IMR-90 (cell line): Measurements from ENCODE around the gene GPC5. TPM values are rescaled to one million over a fixed set of nuclear protein-coding genes. Genes with fewer than 3 reads are reported as not detected.

Experiments
- ATAC-seq: fragments of 200-7000 bp; cut with Tn5 transposase; 2 replicates; pipeline ENCODE4 v1.9.1; 2020; ENCODE audit warnings: low read depth, mild to moderate bottlenecking, moderate library complexity
- BruUV-seq: library from RNA; stranded (reverse); fragments of 400-500 nt; replicated peaks from 2 replicates; lab custom pipeline; 2021; lab: Mats Ljungman, UMichigan
- CTCF ChIA-PET: fragments of 300-600 bp; formaldehyde crosslinking; extraction: SDS; loops from one replicate; lab custom pipeline; 2021; ENCODE audit warnings: antibody characterized with exemption; lab: Yijun Ruan, JAX
- POLR2A ChIA-PET: fragments of 300-600 bp; sonication (Branson Sonifier 250); formaldehyde crosslinking; loops from one replicate; lab custom pipeline; 2022; ENCODE audit warnings: antibody characterized with exemption; ENCODE audit not compliant: unreplicated experiment; lab: Charles Lee
- DNase-seq: peaks from one replicate; pipeline ENCODE4 v3.0.0; 2013
- H2AFZ ChIP-seq: replicated peaks from 2 replicates; pipeline ENCODE3; 2013; ENCODE audit warnings: low read length, mild to moderate bottlenecking; ENCODE audit not compliant: poor library complexity
- H2AK5ac ChIP-seq: 2 replicates; pipeline ENCODE4 v1.6.1; 2013; ENCODE audit warnings: low read depth, low read length, inconsistent platforms
- H2AK9ac ChIP-seq: replicated peaks from 2 replicates; pipeline ENCODE3; 2013; ENCODE audit warnings: mild to moderate bottlenecking, low read depth, low read length, moderate library complexity; ENCODE audit not compliant: poor library complexity
- H2BK120ac ChIP-seq: 2 replicates; pipeline ENCODE4 v1.6.1; 2013; ENCODE audit warnings: low read depth, low read length, inconsistent platforms
- H2BK15ac ChIP-seq: 3 replicates; pipeline ENCODE4 v1.6.1; 2013; ENCODE audit warnings: low read depth, low read length, inconsistent platforms
- H2BK20ac ChIP-seq: 2 replicates; pipeline ENCODE4 v1.6.1; 2013; ENCODE audit warnings: low read depth, mild to moderate bottlenecking, inconsistent platforms, low read length, moderate library complexity
- H2BK5ac ChIP-seq: 2 replicates; pipeline ENCODE4 v1.6.1; 2013; ENCODE audit warnings: mild to moderate bottlenecking, low read depth, low read length, inconsistent platforms; ENCODE audit not compliant: poor library complexity, severe bottlenecking
- H3K14ac ChIP-seq: replicated peaks from 2 replicates; pipeline ENCODE4 v1.6.1; 2013; ENCODE audit warnings: low read depth, low read length, inconsistent platforms
- H3K18ac ChIP-seq: 2 replicates; pipeline ENCODE4 v1.6.1; 2013; ENCODE audit warnings: low read depth, low read length, control low read depth
- H3K23ac ChIP-seq: 2 replicates; pipeline ENCODE4 v1.6.1; 2013; ENCODE audit warnings: low read depth, low read length, inconsistent platforms
- H3K27ac ChIP-seq: 2 replicates; pipeline ENCODE4 v1.5.1; 2013; ENCODE audit warnings: mild to moderate bottlenecking, control low read depth, low read length; ENCODE audit not compliant: insufficient read depth
- H3K27me3 ChIP-seq: 2 replicates; pipeline ENCODE4 v1.6.1; 2013; ENCODE audit warnings: low read length; ENCODE audit not compliant: control insufficient read depth, insufficient read depth
- H3K36me3 ChIP-seq: 2 replicates; pipeline ENCODE4 v1.6.1; 2013; ENCODE audit warnings: low read length, mixed read lengths; ENCODE audit not compliant: control insufficient read depth, insufficient read depth
- H3K4ac ChIP-seq: 2 replicates; pipeline ENCODE4 v1.6.1; 2013; ENCODE audit warnings: low read depth, low read length, inconsistent platforms
- H3K4me1 ChIP-seq: 2 replicates; pipeline ENCODE4 v1.6.1; 2013; ENCODE audit warnings: low read length, mixed read lengths; ENCODE audit not compliant: control insufficient read depth, insufficient read depth
- H3K4me2 ChIP-seq: 2 replicates; pipeline ENCODE4 v1.6.1; 2013; ENCODE audit warnings: low read depth, mild to moderate bottlenecking, control low read depth, low read length, moderate library complexity
- H3K4me3 ChIP-seq: 2 replicates; pipeline ENCODE4 v1.5.1; 2013; ENCODE audit warnings: low read depth, mild to moderate bottlenecking, control low read depth, low read length, moderate library complexity; ENCODE audit not compliant: insufficient read depth
- H3K56ac ChIP-seq: 2 replicates; pipeline ENCODE4 v1.6.1; 2013; ENCODE audit warnings: low read length, inconsistent platforms; ENCODE audit not compliant: insufficient read depth; ENCODE audit errors: extremely low read depth
- H3K79me1 ChIP-seq, 2 experiments: 2 replicates each; pipeline ENCODE4 v1.6.1; 2013; ENCODE audit warnings: low read length in 2 of 2, inconsistent platforms in 1 of 2, low read depth in 1 of 2
- H3K9ac ChIP-seq: 2 replicates; pipeline ENCODE4 v1.6.1; 2013; ENCODE audit warnings: low read depth, low read length, control low read depth
- H3K9me1 ChIP-seq: 2 replicates; pipeline ENCODE4 v1.6.1; 2013; ENCODE audit warnings: low read length, inconsistent platforms; ENCODE audit not compliant: insufficient read depth
- H3K9me3 ChIP-seq: 2 replicates; pipeline ENCODE4 v1.6.1; 2013; ENCODE audit warnings: low read length; ENCODE audit not compliant: control insufficient read depth, insufficient read depth
- H4K20me1 ChIP-seq: 2 replicates; pipeline ENCODE4 v1.6.1; 2013; ENCODE audit warnings: low read length, inconsistent platforms; ENCODE audit not compliant: insufficient read depth
- H4K5ac ChIP-seq: 2 replicates; pipeline ENCODE4 v1.6.1; 2013; ENCODE audit warnings: mild to moderate bottlenecking, low read depth, low read length, control low read depth
- H4K8ac ChIP-seq, 2 experiments: 2 replicates each; pipeline ENCODE4 v1.6.1; 2013; ENCODE audit warnings: low read depth in 2 of 2, low read length in 2 of 2, control low read depth in 1 of 2, inconsistent platforms in 1 of 2
- H4K91ac ChIP-seq: 2 replicates; pipeline ENCODE4 v1.6.1; 2013; ENCODE audit warnings: low read depth, low read length, inconsistent platforms; ENCODE audit not compliant: insufficient read depth
- BHLHE40 ChIP-seq: fragments of 150-350 bp; IDR thresholded peaks from 2 replicates; pipeline ENCODE4 v1.6.1; 2016; ENCODE audit warnings: mild to moderate bottlenecking, low read depth, low read length
- CEBPB ChIP-seq: IDR thresholded peaks from 2 replicates; pipeline ENCODE4 v1.6.1; 2012; ENCODE audit warnings: low read depth, low read length, improper control_type of control experiment
- CHD1 ChIP-seq: IDR thresholded peaks from 2 replicates; pipeline ENCODE4 v1.6.1; 2012; ENCODE audit warnings: low read depth, low read length, improper control_type of control experiment
- CTCF ChIP-seq: conservative IDR thresholded peaks from 2 replicates; pipeline ENCODE4 v1.5.1; 2012; ENCODE audit warnings: mild to moderate bottlenecking, low read depth, low read length, improper control_type of control experiment
- ELK1 ChIP-seq: fragments of 150-350 bp; IDR thresholded peaks from 2 replicates; pipeline ENCODE4 v1.6.1; 2016; ENCODE audit warnings: low read depth, mild to moderate bottlenecking, low read length, moderate library complexity, borderline replicate concordance
- FOS ChIP-seq: fragments of 150-350 bp; IDR thresholded peaks from 2 replicates; pipeline ENCODE4 v1.6.1; 2016; ENCODE audit warnings: low read depth, low read length
- MAFK ChIP-seq: IDR thresholded peaks from 2 replicates; pipeline ENCODE4 v1.6.1; 2012; ENCODE audit warnings: low read depth, low read length, improper control_type of control experiment
- MAZ ChIP-seq: IDR thresholded peaks from 2 replicates; pipeline ENCODE4 v1.6.1; 2012; ENCODE audit warnings: low read depth, mild to moderate bottlenecking, low read length, improper control_type of control experiment, moderate library complexity, borderline replicate concordance
- MXI1 ChIP-seq: IDR thresholded peaks from 2 replicates; pipeline ENCODE4 v1.6.1; 2012; ENCODE audit warnings: low read depth, mild to moderate bottlenecking, low read length, moderate library complexity, borderline replicate concordance
- NFE2L2 ChIP-seq: fragments of 150-350 bp; IDR thresholded peaks from 2 replicates; pipeline ENCODE4 v1.6.1; 2016; ENCODE audit warnings: low read depth, mild to moderate bottlenecking, low read length
- POLR2A ChIP-seq: IDR thresholded peaks from 2 replicates; pipeline ENCODE4 v1.6.1; 2012; ENCODE audit warnings: mild to moderate bottlenecking, low read depth, low read length
- RAD21 ChIP-seq: IDR thresholded peaks from 2 replicates; pipeline ENCODE4 v1.6.1; 2012; ENCODE audit warnings: low read length, improper control_type of control experiment
- RCOR1 ChIP-seq: IDR thresholded peaks from 2 replicates; pipeline ENCODE4 v1.6.1; 2012; ENCODE audit warnings: mild to moderate bottlenecking, low read length, improper control_type of control experiment; ENCODE audit not compliant: insufficient replicate concordance
- RFX5 ChIP-seq: IDR thresholded peaks from 2 replicates; pipeline ENCODE4 v1.8.0; 2012; ENCODE audit warnings: low read depth, mild to moderate bottlenecking, low read length, moderate library complexity
- SMC3 ChIP-seq: fragments of 150-350 bp; IDR thresholded peaks from 2 replicates; pipeline ENCODE4 v1.6.1; 2016; ENCODE audit warnings: low read depth, mild to moderate bottlenecking, antibody characterized with exemption, low read length, moderate library complexity
- USF2 ChIP-seq: fragments of 150-350 bp; IDR thresholded peaks from 2 replicates; pipeline ENCODE4 v1.6.1; 2017; ENCODE audit warnings: mild to moderate bottlenecking, antibody characterized with exemption, low read length, low read depth
- WGBS, 2 experiments: methylation state at CpG; one replicate each; pipeline versions ENCODE4 v1.1.5 to v1.1.7; 2013; ENCODE audit warnings: missing lambda C conversion rate in 2 of 2; ENCODE audit not compliant: insufficient read length in 1 of 2; ENCODE audit errors: extremely low coverage in 2 of 2; 5-methylcytosine and 5-hydroxymethylcytosine counted together
- dilution Hi-C: fragments of 300-500 bp; cut with HindIII; formaldehyde crosslinking; loops from one replicate; pipeline ENCODE4 v1.14.3; 2018; ENCODE audit warnings: low sequenced_read_pairs; ENCODE audit not compliant: unreplicated experiment
- in situ Hi-C: fragments of 300-500 bp; cut with MboI; formaldehyde crosslinking; loops from 3 replicates; pipeline ENCODE4 v1.14.3; 2019; ENCODE audit warnings: low sequenced_read_pairs, inconsistent platforms, mixed read lengths
- intact Hi-C: fragments of 100-400 bp; cut with micrococcal nuclease; formaldehyde crosslinking; loops from 2 replicates; pipeline ENCODE4 v1.10.0; 2022
- polyA plus RNA-seq, 3 experiments: library from polyadenylated mRNA; depleted of rRNA; stranded (reverse); fragments of >200 nt; gene quantifications; 2 replicates each; pipeline ENCODE4 v1.2.3, GENCODE V29; 2012; ENCODE audit warnings: low replicate concordance in 1 of 3
- total RNA-seq: library from RNA; depleted of rRNA; stranded (reverse); fragments of >200 nt; gene quantifications from 2 replicates; pipeline ENCODE4 v1.2.3, GENCODE V29; 2012

The GPC5 gene
- total and polyA plus RNA-seq, 2 of the 4 experiments (the other 2 are of a cell fraction): 0.94 to 1.8 TPM

GRCh38 chr13:92825938-92826596 lies 1427.6 kb downstream of the GPC5 start:
- no CpG with 5 or more reads among the region's 5 CpGs for WGBS, 2 experiments
- CTCF ChIA-PET: no interaction called here
- H3K18ac ChIP-seq: no peak overlapping the region
- no peaks in the 10 kb centered on the region for H3K79me1 ChIP-seq
- no TSS peak for BruUV-seq
- DNase-seq: no peak
- H2BK5ac ChIP-seq: no peak overlapping the region
- H3K14ac ChIP-seq: no peak overlapping the region
- H2BK20ac ChIP-seq: no peak overlapping the region
- no peak overlapping the region for H2BK15ac ChIP-seq
- H2AK5ac ChIP-seq: no peak overlapping the region
- no peaks in the 10 kb centered on the region for H3K36me3 ChIP-seq
- dilution Hi-C loops (no loop called here), intact Hi-C loops (no loop called here), in situ Hi-C loops (no loop called here)
- H4K5ac ChIP-seq: no peak overlapping the region
- H4K8ac ChIP-seq: no peak overlapping the region
- POLR2A ChIA-PET: no interaction called here
- no peak overlapping the region for H3K9ac ChIP-seq
- no peak for ATAC-seq
- H4K20me1 ChIP-seq: no peaks in the 10 kb centered on the region
- TF ChIP-seq NFE2L2 (no peak), RCOR1 (no peak), MAZ (no peak), USF2 (no peak), BHLHE40 (no peak), CHD1 (no peak), CEBPB (no peak), FOS (no peak), MXI1 (no peak), ELK1 (no peak), MAFK (no peak), RFX5 (no peak), POLR2A (no peak), RAD21 (no peak), CTCF (no peak), SMC3 (no peak)
- no peak overlapping the region for H2BK120ac ChIP-seq
- H3K27ac ChIP-seq: no peak overlapping the region
- H2AK9ac ChIP-seq: no peak overlapping the region
- H3K9me1 ChIP-seq: no peaks in the 10 kb centered on the region
- H3K4me1 ChIP-seq: no peaks in the 10 kb centered on the region
- no peak overlapping the region for H3K56ac ChIP-seq
- no peaks in the 10 kb centered on the region for H3K9me3 ChIP-seq
- no peak overlapping the region for H3K4me2 ChIP-seq
- H3K4ac ChIP-seq: no peak overlapping the region
- no peak overlapping the region for H3K23ac ChIP-seq
- no peak overlapping the region for H3K4me3 ChIP-seq
- peaks cover 7% of the 10 kb centered on the region for H3K27me3 ChIP-seq
- no peak overlapping the region for H4K91ac ChIP-seq
- H2AFZ ChIP-seq: no peak overlapping the region
